ENCODE results near the gene STT3B. TPM values are rescaled to one million over a fixed set of nuclear protein-coding genes. Genes with fewer than 3 reads are reported as not detected.

The STT3B gene
- total RNA-seq, 2 donors from 2014 or later, result 126 to 199 TPM

DNA sequence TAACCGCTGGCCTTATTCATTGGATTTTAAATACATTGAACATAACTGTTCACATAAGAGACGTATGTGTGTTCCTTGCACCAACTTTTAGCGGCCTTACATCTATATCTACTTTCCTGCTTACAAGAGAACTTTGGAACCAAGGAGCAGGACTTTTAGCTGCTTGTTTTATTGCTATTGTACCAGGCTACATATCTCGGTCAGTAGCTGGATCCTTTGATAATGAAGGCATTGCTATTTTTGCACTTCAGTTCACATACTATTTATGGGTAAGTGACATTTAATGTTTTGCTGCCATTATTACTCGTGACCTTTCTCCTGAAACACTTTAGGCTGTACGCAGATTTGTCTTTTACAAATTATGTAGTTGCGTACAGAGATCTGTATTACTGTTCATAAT is 47.1 kb downstream of the STT3B start:
- no peaks in the 10 kb centered on the region for H3K27me3 ChIP-seq (ENCODE audit: control insufficient read depth, insufficient read depth, low read length, poor library complexity, severe bottlenecking)
- TF ChIP-seq, protein P1, sequence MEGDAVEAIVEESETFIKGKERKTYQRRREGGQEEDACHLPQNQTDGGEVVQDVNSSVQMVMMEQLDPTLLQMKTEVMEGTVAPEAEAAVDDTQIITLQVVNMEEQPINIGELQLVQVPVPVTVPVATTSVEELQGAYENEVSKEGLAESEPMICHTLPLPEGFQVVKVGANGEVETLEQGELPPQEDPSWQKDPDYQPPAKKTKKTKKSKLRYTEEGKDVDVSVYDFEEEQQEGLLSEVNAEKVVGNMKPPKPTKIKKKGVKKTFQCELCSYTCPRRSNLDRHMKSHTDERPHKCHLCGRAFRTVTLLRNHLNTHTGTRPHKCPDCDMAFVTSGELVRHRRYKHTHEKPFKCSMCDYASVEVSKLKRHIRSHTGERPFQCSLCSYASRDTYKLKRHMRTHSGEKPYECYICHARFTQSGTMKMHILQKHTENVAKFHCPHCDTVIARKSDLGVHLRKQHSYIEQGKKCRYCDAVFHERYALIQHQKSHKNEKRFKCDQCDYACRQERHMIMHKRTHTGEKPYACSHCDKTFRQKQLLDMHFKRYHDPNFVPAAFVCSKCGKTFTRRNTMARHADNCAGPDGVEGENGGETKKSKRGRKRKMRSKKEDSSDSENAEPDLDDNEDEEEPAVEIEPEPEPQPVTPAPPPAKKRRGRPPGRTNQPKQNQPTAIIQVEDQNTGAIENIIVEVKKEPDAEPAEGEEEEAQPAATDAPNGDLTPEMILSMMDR (conservative IDR thresholded peaks at IDR 0.05), result no peak
- peaks cover 46% of the 10 kb centered on the region for H3K9me3 ChIP-seq (ENCODE audit: control insufficient read depth, low read length)
- peaks cover 36% of the 10 kb centered on the region for H3K4me1 Mint-ChIP-seq
- peaks cover 46% of the 10 kb centered on the region for H3K36me3 Mint-ChIP-seq (ENCODE audit: low read depth)
- no peak overlapping the region for H3K27ac Mint-ChIP-seq
- DNase-seq, result no peak
- peak overlapping the region; percentile 61 for H3K4me3 ChIP-seq (ENCODE audit: low read length)
- H3K4me1 ChIP-seq (ENCODE audit: control insufficient read depth, insufficient read depth, low read length), result peaks cover 13% of the 10 kb centered on the region
- peaks cover 9% of the 10 kb centered on the region for H3K9me3 Mint-ChIP-seq
- WGBS, 2 experiments (ENCODE audit: insufficient coverage in 1 of 2, insufficient read length in 1 of 2), result 97 to 100% methylated on average over 3 to 6 of the region's 7 CpGs
- H3K27me3 Mint-ChIP-seq (ENCODE audit: insufficient read depth), result no peaks in the 10 kb centered on the region
- no peak overlapping the region for H3K27ac ChIP-seq (ENCODE audit: low read depth, low read length)
- H3K4me3 Mint-ChIP-seq, result no peak overlapping the region
- H3K9ac ChIP-seq (ENCODE audit: extremely low read depth, low read length, poor library complexity, severe bottlenecking), result no peak overlapping the region
- H3K36me3 ChIP-seq (ENCODE audit: control insufficient read depth, insufficient read depth, low read length), result peaks cover 64% of the 10 kb centered on the region

DNA sequence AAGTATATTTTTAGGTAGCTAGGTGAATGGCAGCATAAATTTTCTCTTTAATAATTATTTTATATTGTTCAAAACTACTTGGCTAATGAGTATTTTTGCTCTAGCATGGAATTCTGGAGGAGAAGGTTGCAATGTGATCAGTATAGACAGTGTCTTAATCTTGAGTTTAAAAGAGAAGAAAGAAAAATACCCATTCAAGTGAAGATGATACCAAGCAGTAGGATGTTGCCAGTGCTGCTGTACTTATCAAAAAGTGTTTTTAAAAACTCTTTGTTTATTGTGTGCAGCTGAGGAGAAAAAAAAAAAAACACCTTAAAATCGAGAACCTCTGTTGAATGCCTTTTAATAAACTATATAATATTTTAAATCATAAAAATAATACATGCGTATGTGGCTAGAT is 47.9 kb downstream of the STT3B start:
- Mint-ChIP-seq H3K27ac (no peak overlapping the region), H3K4me1 (peaks cover 31% of the 10 kb centered on the region), H3K9me3 (peaks cover 12% of the 10 kb centered on the region), H3K36me3 (ENCODE audit: low read depth) (peaks cover 53% of the 10 kb centered on the region), H3K4me3 (no peak overlapping the region), H3K27me3 (ENCODE audit: insufficient read depth) (no peaks in the 10 kb centered on the region)
- DNase-seq, result no peak
- H3K27ac ChIP-seq (ENCODE audit: low read depth, low read length), result no peak overlapping the region
- H3K36me3 ChIP-seq (ENCODE audit: control insufficient read depth, insufficient read depth, low read length), result peaks cover 72% of the 10 kb centered on the region
- TF ChIP-seq, protein P1 (conservative IDR thresholded peaks at IDR 0.05), result no peak
- 100% methylated on average over 1 of the region's 2 CpGs; no CpG with 5 or more reads in 1 of the 2 experiments for WGBS, 2 experiments (ENCODE audit: insufficient coverage in 1 of 2, insufficient read length in 1 of 2)
- H3K9ac ChIP-seq (ENCODE audit: extremely low read depth, low read length, poor library complexity, severe bottlenecking), result no peak overlapping the region
- peaks cover 49% of the 10 kb centered on the region for H3K9me3 ChIP-seq (ENCODE audit: control insufficient read depth, low read length)
- peak overlapping the region; percentile 61 for H3K4me3 ChIP-seq (ENCODE audit: low read length)
- no peaks in the 10 kb centered on the region for H3K27me3 ChIP-seq (ENCODE audit: control insufficient read depth, insufficient read depth, low read length, poor library complexity, severe bottlenecking)
- H3K4me1 ChIP-seq (ENCODE audit: control insufficient read depth, insufficient read depth, low read length), result peaks cover 10% of the 10 kb centered on the region

DNA sequence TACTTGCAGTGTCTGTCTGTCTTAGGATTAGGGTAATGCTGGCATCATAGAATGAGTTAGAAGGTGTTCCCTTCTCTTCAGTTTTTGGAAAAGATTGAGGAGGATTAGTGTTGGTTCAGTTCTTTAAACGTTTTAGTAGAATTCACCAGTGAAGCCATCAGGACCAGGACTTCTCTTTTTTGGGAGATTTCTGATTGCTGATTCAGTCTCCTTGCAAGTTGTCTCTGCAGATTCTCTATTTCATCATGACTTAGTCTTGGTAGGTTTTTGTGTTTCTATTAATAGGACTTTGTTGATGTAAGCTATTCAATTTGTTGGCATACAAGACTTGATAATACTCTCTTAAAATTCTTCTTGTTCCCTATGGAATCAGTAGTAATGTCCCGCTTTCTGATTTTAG is 48.9 kb downstream of the STT3B start:
- Histone ChIP-seq H3K4me1 (ENCODE audit: control insufficient read depth, insufficient read depth, low read length) (peaks cover 9% of the 10 kb centered on the region), H3K27me3 (ENCODE audit: control insufficient read depth, insufficient read depth, low read length, poor library complexity, severe bottlenecking) (no peaks in the 10 kb centered on the region), H3K36me3 (ENCODE audit: control insufficient read depth, insufficient read depth, low read length) (peaks cover 82% of the 10 kb centered on the region), H3K9ac (ENCODE audit: extremely low read depth, low read length, poor library complexity, severe bottlenecking) (no peak overlapping the region), H3K27ac (ENCODE audit: low read depth, low read length) (no peak overlapping the region), H3K4me3 (ENCODE audit: low read length) (peak overlapping the region; percentile 21), H3K9me3 (ENCODE audit: control insufficient read depth, low read length) (peaks cover 58% of the 10 kb centered on the region)
- Mint-ChIP-seq H3K27me3 (ENCODE audit: insufficient read depth) (no peaks in the 10 kb centered on the region), H3K9me3 (peaks cover 12% of the 10 kb centered on the region), H3K4me1 (peaks cover 21% of the 10 kb centered on the region), H3K36me3 (ENCODE audit: low read depth) (peaks cover 63% of the 10 kb centered on the region), H3K27ac (no peak overlapping the region), H3K4me3 (no peak overlapping the region)
- TF ChIP-seq, protein P1 (conservative IDR thresholded peaks at IDR 0.05), result no peak
- no peak for DNase-seq
- 100% methylated on average over 2 of the region's 2 CpGs for WGBS, 2 experiments (ENCODE audit: insufficient coverage in 1 of 2, insufficient read length in 1 of 2)
